NK-92 (cell line): Measurements from ENCODE around the gene CADM2.

Source experiments
- DNase-seq: peaks from one replicate; lab custom pipeline; 2025; ENCODE audit not compliant: unreplicated experiment; lab: John Stamatoyannopoulos, UW

The CADM2 gene

DNA sequence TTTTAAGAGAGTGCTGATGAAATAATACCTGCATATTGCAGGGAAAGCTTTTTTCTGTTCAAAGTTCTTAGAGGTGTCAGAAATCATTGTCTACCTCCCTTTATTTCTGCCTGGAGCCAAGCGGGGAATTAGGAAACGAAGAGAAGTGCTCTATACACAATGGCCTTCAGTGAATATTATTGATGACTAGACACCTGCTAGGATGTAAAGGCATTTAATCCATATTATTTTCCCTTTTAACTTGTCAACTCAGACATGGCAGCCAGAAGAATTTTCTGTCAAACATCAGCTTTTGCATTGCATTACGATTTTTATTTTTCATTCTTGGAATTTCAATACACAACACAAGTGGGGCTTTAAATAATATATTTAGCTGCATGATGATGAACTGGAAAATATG lies 24.7 kb downstream of the CADM2 start:
- no peak for DNase-seq

DNA sequence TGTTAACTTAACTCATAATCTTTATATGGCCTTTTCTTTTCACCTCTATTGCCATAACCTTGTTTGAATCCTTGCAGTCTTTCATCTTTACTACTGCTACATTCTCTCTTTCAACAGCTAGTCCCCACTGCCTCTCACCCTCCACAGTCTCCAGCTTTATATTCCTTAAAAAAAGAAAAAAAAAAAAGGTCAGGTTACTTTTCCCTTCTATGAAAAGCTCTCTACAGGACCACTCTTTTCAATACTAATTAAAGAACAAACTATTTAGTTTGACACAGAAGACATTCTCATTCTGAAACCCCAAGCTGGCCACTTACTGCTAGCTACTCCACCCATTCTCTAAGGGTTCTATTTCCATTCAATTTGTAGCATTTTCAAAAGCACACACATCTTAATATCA lies 25.6 kb downstream of the CADM2 start:
- no peak for DNase-seq

DNA sequence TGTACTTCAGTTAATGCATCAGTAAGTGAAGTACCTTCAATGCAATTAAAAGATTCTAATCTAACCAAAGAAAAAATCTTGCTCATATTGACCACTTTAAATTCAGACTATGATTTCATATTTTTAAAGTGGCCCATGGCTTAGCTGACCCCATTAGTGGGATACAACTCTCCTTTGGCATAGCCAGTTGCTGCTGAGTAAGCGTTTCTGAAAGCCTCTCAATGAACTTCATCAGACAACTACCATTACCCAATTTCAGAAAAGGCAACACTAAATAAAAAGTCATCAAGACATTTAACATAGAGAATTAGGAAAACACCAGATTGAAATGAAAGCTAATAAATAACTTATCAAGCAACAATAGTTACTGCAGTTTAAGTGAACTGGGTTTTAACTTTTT lies 27.0 kb downstream of the CADM2 start:
- no peak for DNase-seq

DNA sequence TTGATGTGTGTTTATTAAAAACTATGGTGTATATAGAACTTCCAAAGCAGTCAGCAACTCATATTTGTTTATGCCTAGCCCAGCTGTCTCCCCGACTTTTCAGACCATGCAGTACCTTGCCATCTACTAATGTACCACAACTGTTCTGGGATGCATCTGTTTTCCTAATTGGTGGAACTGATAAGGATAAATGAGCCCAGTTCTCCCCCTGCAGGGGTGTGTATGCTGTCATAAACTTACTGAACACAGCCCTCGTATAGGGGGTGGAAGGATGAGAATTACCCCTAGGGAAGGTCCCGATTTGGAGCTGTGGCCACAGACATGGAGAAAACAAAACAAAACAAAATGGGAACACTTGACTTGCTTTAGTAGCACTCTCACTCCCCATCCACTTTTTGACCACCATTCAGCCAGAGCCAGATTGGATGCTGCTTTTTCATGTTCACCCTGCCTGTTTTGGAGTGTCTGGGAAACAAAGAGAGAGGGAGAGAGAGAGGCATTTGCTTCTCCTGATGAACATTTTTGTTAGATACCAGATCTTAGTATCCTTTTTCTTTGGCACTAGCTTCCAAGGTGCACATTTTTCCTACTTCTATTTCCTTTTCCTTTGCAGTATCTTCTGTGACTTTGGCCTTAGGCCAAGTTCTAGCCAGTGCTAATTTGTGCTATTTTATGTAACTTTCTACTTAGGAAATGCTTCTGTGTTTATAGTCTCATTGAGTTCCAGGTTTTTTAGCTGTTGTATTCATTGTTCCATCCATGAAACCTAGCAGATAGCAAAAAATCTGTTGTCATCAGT lies 29.1 kb downstream of the CADM2 start:
- no peak for DNase-seq

DNA sequence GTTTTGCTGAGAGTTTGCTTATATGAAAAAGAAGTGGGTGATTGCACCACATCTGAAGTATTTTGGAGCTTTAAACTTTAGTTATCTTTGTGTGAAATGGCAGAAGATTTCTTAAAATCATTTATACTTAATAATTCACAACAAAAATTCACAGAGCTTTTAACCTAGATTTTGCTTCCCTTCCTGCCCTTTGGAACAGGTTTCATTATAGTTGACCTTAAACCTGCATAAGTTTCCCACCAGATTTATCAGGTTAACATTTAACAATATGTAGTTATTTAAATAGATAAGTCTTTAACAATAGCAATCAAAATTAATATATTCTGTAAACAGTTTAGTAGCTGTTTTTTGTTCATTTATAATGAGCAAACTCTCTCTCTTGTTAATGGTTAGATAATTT lies 30.3 kb downstream of the CADM2 start:
- DNase-seq = no peak

DNA sequence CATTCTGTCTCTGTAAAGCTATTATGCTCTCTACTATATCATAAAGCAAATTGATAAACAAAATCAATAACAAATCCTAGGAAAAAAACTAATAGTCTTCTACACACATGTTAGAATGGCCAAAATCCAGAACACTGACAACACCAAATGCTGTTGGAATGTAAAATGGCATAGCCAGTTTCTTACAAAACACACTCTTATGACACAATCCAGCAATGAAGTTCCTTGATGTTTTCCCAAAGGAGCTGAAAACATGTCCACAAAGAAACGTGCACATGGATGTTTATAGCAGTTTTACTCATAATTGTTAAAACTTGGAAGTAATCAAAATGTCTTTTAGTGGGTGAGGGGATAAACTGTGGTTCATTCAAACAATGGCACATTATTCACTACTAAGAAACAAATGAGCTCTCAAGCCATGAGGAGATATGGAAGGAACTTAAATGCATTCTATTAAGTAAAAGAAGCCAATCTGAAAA lies 32.7 kb downstream of the CADM2 start:
- no peak for DNase-seq

DNA sequence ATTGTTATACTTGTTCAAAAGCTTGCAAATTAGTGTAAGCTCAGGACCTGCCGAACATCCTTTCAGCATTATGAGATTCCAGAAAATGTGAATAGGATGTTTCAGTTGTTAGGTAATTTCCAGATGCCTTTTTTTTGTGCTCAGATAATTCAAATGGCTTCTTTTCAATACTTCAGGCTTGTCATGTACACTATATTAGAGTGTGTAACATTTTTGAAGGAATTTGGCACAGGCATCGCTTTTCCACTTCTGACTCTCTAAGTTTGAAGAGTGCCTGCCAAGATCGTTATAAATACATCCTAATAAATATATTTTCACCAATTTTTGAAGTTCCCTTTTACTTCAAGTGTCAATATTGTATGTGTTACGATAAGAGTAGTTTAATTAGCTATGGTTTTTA lies 35.2 kb downstream of the CADM2 start:
- no peak for DNase-seq

DNA sequence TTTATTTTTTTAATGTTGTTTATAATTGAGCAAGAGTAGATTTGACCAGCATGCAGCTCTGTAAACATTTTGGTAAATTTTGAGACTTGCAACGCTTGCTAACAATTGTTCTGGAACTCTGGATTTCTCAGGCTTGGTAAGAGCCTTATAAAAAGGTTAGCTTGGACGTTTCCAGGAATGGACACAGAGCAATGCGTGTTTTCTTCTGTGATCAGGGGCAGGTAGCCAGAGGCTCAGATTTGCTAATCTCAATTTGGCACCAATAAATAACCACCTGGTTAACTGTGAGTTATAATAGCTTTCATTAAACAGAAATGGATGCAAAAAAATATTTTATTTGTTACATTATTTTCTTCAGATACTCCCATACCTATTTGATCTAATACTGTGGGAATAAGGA lies 39.8 kb downstream of the CADM2 start:
- no peak for DNase-seq

DNA sequence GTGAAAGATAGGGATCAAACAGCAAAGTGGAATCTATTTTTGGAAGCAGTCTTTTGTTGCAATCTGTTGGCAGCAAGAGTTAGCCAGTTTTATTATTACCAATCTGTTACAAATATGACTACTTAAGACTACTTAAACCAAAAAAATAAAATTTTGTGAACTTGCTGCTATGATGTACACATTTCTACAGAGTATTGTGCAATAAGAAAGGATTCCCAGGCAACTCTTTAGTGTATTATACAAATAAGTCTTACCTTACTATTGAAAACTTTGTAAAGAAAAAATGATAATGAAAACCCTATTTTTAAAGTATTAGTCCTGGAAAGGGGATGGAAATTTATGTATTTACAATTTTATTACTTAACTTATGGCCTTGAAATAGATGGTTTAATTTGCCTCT lies 44.7 kb downstream of the CADM2 start:
- DNase-seq = no peak

DNA sequence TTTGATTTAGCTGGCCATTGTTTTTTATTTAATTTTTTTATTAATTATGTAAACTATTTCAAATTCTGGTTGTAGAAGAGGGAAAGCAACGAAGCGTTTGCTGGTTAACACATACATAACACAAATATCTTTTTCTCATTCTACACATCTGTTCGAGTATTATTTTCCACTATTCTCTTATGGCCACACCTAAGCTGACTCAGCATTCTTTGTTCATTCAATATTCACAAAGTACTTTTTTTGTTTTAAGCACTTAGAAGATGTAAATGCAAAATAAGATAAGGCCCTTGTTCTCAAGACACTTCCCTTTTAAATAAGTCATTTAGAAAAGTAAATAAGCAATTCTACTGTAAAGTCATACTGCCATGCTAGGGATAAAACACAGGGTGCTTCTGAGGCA lies 45.4 kb downstream of the CADM2 start:
- no peak for DNase-seq

DNA sequence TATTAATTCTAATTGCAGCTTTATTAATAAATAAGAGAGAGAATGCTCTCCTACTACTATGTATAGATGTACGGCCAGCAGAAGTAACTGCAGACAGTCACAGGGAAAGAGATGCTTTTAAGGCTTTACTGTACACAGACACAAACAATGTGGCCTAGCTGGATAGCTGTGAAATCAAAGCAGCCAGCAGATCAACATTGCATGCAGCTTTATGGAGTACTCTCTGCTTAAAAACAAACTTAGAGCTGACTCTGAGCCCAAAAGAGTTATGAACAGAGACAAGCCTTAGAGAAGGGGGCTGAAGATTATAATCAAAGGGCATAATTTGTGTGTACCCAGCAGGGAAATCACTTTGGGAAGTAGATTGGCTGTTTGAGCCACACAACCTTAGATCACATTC lies 47.2 kb downstream of the CADM2 start:
- no peak for DNase-seq

DNA sequence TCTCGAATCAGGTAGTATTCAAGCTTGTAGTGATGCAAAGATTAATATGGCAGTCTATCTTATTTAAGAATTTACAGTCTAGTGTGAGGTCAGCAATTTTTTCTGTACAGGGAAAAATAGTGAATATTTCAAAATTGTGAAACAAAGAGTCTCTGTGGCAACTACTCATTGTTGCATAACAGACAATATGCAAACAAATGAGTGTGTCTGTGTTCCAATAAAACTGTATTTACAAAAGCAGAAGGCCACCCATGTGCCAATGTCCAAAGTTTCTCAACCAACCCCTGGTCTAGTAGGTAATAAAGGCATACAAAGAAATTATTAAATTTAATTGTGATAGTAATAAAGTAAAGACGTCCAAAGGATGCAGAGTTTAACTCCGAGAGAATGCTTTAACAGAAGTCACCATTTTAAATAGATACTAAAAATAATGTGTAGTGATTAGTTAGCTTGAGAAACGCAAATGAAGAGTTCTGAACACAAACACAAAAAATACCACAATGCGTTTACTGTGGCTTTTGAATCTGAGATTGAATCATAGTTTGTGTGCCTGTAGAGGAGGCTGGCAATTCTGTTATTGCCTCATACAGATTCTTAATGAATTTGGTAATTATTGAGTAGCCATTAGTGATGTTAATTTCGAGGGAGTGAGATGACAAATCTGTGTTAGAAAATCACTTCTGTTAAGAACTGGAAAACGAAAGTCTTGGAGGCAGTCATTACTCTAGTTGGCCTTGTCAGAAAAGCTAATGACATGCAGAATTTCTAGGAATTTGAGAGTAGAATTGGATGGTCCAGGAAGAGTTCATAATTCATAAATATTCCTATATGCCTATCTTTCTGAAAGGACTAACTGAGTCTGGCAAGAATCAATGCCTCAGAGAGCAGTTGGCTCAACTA lies 48.7 kb downstream of the CADM2 start:
- no peak for DNase-seq

DNA sequence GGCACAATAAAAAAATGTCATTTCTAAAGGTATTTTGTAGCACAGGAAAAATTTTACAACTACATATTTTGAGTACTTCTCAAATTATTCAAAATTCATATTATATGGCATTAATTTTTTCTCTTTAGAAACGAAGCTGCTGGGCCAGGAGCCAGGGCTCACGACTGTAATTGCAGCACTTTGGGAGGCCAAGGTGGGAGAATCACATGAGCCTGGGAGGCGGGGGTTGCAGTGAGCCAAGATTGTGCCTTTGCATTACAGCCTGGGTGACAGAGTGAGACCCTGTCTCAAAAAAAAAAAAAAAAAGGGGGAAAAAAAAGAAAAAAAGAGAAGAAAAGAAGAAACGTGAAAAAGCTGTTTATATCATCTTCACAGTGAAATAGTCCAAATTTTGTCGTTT lies 62.0 kb downstream of the CADM2 start:
- DNase-seq = no peak

DNA sequence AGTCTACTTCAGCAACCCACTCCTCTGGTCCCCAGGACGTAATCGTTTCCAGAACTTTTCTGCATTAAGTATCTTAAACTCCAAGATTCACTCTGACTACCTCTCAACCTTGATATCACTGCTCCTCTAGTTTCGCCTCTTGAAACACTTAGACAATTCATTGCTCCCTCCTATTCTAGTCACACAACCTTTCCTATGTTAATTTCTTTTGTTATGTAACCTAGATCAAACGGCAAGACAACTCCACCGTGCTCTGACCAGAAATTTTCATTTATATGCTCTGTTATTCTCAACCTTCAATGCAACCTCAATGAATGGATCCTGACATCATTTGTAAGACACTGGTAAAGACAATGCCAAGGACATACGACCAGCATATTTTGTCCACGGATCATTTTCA lies 71.3 kb downstream of the CADM2 start:
- DNase-seq = no peak

DNA sequence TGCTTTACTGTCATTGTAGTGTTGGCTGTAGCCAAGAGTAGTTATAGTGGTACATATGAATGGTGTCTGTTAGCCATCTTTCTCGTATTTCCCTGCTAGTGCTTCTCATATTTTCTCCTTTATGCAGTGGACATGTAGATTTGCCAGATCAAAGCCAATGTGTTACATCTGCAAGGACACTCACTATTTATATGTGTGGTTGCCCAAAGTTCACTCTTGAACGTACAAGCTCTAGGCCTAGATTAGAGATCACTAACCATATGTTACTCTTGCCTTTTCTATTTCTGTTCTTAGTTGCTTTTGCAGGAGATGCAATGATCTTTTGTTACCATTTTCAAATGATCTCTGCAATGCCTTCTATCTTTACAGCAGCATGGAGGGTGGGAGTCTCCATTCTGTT lies 78.4 kb downstream of the CADM2 start:
- no peak for DNase-seq

DNA sequence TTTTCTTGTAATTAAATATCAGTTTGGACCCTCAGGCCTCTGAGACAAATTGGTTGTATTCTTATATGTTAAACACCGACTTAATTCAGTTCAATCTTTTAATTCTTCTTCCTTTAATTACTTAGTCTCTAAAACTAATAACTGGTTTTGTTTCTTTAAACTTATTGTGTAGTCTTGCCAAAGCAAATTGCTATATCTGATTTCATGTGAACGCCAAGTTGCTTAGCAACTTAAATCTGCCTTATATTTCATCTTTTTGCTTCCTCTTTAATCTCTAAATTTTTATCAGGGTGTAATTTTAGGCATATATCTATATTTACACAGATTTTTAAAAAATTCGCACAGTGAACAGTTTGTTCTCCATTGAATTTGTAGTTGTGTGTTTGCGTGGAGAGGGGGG lies 82.2 kb downstream of the CADM2 start:
- no peak for DNase-seq

DNA sequence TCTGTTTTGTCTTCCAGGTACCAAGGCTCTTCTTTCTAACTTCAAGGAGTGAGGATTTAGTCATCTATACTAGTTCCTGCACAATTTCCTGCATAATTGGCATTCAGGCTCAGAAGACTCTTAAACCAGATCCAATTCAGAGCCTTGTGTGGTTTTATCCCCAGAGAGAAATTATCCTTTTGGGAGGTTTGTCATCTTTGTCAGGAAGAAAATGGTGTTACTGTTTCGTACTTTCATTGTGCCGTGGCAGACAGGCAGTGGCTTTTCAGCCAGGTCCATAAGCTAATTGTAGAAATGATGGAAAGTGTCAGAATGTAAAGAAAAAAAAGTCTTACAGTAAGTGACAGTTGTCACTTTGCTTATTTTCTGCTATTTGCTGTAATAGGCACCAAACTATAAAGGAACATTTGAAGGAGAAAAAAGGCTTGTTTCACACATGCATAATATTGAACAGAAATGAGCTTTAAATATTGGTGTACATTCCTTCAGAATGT lies 82.8 kb downstream of the CADM2 start:
- no peak for DNase-seq

DNA sequence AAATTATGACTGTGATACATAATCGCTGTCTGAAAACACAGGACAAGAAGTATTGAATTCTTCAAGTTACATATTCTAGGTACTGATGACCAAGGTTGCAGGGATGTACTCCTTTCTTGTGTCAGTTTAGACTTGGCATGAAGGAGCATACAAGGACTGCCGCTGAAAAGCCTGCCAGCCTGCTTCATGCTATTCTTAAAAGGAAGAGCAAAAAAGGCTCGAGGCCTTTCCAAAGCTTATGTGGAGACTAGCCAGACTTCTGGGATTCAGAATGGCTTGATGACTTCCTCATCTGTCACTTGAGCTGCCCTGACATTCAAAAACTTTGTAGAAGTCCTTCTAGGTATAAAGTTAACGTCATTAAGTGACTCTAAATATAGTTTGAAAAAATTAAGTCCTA lies 92.0 kb downstream of the CADM2 start:
- DNase-seq = no peak

DNA sequence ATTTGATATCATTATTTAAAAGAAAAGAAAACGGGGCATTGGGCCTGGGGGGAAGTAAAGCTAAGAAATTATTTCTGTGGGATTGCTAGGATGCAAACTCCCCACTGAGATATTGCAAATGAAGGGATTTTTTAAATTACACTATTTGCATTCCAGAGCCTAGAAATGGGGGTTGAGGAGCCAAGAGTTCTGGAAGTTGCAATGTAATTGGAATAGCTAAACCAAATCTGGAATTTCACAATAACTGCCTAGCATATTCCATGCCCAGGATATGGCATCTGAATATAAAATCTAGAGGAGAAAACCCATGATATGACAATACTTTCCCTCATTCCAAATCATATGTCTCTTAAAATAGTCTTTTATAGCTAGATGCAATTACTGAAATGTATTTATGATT lies 93.0 kb downstream of the CADM2 start:
- no peak for DNase-seq

DNA sequence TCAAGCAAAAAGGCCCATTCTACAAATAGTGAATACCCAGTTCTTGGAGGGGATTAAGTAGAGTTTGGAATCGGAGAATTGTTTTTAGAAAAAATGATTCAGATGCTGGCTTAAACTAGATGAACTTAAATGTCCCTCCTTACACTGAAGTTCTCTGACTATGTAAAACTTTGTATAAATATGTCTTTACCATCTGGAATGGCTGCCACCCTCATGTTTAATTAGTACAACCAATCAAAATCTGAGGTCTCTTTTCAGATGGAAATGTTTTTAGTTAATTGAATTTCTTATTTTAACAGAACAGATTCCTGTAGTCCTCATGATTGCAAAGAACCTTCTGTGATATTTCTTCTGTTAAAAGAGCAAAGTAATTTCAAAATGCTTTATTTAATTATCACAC lies 94.8 kb downstream of the CADM2 start:
- DNase-seq = no peak

DNA sequence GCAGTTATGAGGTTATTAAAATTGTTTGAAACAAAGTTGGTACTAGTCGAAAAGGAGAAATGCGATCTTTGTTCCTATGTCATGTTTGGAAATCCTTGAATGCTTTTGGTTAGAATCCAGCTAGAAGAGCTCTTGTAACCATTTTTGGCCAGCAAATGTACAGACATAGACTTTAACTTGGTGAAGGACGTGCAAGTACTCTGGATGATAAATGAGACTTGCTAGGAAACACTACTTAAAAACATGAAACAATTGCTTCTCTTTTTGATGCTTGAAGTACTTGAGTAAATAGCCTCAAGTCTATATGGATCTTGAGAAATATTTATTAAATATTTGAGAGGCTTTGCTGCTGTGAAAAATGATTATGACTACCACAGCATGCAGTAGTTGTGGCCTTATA lies 95.8 kb downstream of the CADM2 start:
- DNase-seq = no peak

DNA sequence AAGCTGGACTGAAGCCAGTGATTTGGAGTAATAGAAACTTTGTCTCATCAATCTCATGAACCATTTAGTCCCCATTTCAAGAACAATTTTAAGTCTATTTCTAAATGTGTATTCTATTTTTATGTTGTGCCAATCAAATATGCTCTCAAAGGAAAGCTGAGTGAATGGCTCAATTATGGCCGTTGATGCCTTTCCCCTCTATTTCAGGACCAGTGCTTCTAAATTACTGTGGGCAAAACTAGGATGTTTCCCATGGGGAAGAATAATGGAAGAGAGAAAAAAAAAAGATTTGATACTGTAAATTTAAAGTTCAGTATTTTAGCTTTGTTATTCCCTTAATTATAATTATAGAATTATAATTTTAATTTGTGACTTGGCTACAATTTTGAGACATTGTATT lies 110.1 kb downstream of the CADM2 start:
- DNase-seq = no peak
